Glutamatergic neuron (in vitro differentiated cells): Measurements from ENCODE around the gene FSTL5. TPM values are rescaled to one million over a fixed set of nuclear protein-coding genes. Genes with fewer than 3 reads are reported as not detected.
A peak's percentile ranks its signal among the peaks of the same experiment; 100 is the strongest.

ENCODE experiments used
- DNase-seq: peaks from one replicate; pipeline ENCODE4 v3.0.0; 2022
- H3K27ac Mint-ChIP-seq: one replicate; pipeline ENCODE4 v1.8.0; 2020; ENCODE audit warnings: mild to moderate bottlenecking, mixed read lengths, inconsistent platforms; ENCODE audit not compliant: unreplicated experiment
- H3K27me3 Mint-ChIP-seq: one replicate; pipeline ENCODE4 v1.8.0; 2020; ENCODE audit warnings: mild to moderate bottlenecking, moderate library complexity, mixed read lengths, inconsistent platforms; ENCODE audit not compliant: unreplicated experiment
- H3K36me3 Mint-ChIP-seq: one replicate; pipeline ENCODE4 v1.8.0; 2020; ENCODE audit warnings: mild to moderate bottlenecking, mixed read lengths, inconsistent platforms; ENCODE audit not compliant: unreplicated experiment
- H3K4me1 Mint-ChIP-seq: one replicate; pipeline ENCODE4 v1.8.0; 2020; ENCODE audit warnings: mild to moderate bottlenecking, low read depth, mixed read lengths, inconsistent platforms; ENCODE audit not compliant: unreplicated experiment
- H3K4me3 Mint-ChIP-seq: one replicate; pipeline ENCODE4 v1.8.0; 2020; ENCODE audit warnings: mild to moderate bottlenecking, mixed read lengths, inconsistent platforms; ENCODE audit not compliant: unreplicated experiment
- H3K9me3 Mint-ChIP-seq: one replicate; pipeline ENCODE4 v1.8.0; 2020; ENCODE audit warnings: mild to moderate bottlenecking, moderate library complexity, mixed read lengths, inconsistent platforms; ENCODE audit not compliant: unreplicated experiment
- total RNA-seq: library from RNA; stranded (reverse); fragmentation: NEBNext Ultra II Directional; extraction: Animal tissue kit (Norgen Biotek cat#: 25700); gene quantifications from one replicate; pipeline ENCODE4 v1.2.1, GENCODE V29; 2021; ENCODE audit not compliant: unreplicated experiment
- TF ChIP-seq, protein P1 (sequence below): fragments of 200-600 bp; sonication (generic); IDR thresholded peaks from one replicate; pipeline ENCODE4 v1.5.0; 2021; ENCODE audit not compliant: partially characterized antibody, unreplicated experiment

The FSTL5 gene
- total RNA-seq, 1 donor from 2014 or later, result 9.2 TPM

- no peak overlapping the region for H3K27ac Mint-ChIP-seq
- peaks cover 5% of the 10 kb centered on the region for H3K4me1 Mint-ChIP-seq
- peaks cover 1% of the 10 kb centered on the region for H3K9me3 Mint-ChIP-seq
- no peak overlapping the region for H3K4me3 Mint-ChIP-seq
- TF ChIP-seq, protein P1, sequence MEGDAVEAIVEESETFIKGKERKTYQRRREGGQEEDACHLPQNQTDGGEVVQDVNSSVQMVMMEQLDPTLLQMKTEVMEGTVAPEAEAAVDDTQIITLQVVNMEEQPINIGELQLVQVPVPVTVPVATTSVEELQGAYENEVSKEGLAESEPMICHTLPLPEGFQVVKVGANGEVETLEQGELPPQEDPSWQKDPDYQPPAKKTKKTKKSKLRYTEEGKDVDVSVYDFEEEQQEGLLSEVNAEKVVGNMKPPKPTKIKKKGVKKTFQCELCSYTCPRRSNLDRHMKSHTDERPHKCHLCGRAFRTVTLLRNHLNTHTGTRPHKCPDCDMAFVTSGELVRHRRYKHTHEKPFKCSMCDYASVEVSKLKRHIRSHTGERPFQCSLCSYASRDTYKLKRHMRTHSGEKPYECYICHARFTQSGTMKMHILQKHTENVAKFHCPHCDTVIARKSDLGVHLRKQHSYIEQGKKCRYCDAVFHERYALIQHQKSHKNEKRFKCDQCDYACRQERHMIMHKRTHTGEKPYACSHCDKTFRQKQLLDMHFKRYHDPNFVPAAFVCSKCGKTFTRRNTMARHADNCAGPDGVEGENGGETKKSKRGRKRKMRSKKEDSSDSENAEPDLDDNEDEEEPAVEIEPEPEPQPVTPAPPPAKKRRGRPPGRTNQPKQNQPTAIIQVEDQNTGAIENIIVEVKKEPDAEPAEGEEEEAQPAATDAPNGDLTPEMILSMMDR, result peak; percentile 29
- DNase-seq, result no peak
- H3K36me3 Mint-ChIP-seq, result no peaks in the 10 kb centered on the region
- H3K27me3 Mint-ChIP-seq, result no peaks in the 10 kb centered on the region
Measured at GRCh38 chr4:161564230-161564834, 599.5 kb downstream of the FSTL5 start.

DNA sequence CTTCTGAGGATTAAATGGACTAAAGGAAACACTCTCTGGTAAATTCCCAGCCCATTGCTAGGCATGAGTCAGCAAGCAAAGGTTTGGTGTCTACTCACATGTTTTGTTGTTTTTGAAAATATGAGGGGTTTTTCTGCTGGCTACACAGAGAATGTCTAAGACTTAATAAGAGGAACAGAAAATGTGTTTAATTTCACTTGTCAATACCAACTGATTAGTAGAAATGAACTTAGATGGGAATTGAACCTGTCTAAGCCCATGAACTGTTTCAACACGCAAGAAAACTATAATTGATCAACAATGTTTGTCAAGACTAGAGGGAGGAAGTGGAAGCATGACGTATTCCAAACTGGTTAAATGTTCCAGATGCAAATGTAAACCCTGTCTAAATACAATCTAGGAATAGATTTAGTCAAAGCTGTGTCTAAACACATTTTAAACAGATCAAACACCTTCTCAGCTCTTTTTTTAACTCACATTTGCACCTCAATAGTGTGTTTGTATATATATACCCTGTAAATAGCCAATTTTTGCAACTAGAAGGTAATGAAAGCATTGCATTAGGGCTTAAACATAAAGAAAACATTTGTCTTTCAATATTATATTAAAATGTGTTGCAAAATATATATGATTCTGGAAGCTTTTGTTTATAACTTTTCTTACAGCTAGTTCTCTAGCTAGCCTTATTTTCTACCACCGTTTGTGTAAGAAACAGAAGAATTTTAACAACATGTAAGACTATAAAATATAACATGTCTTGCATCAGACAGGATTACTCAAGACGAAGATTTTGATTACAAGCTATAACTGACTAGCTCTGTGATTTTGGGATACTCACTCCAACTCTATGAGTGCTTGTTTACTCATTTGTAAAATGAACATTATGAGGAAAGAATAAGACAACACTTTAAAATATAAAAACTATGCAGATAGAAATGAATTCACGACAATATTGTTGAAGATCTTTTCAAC is 607.8 kb downstream of the FSTL5 start:
- Mint-ChIP-seq H3K36me3 (no peaks in the 10 kb centered on the region), H3K9me3 (no peaks in the 10 kb centered on the region), H3K4me1 (peaks cover 2% of the 10 kb centered on the region), H3K27me3 (no peaks in the 10 kb centered on the region), H3K27ac (no peak overlapping the region), H3K4me3 (no peak overlapping the region)
- TF ChIP-seq, protein P1, result no peak
- no peak for DNase-seq

GRCh38 chr4:161554372-161554990 is 609.3 kb downstream of the FSTL5 start:
- no peak for DNase-seq
- Mint-ChIP-seq H3K27ac (no peak overlapping the region), H3K36me3 (no peaks in the 10 kb centered on the region), H3K4me1 (peaks cover 3% of the 10 kb centered on the region), H3K27me3 (no peaks in the 10 kb centered on the region), H3K4me3 (no peak overlapping the region), H3K9me3 (no peaks in the 10 kb centered on the region)
- TF ChIP-seq, protein P1, result no peak

DNA sequence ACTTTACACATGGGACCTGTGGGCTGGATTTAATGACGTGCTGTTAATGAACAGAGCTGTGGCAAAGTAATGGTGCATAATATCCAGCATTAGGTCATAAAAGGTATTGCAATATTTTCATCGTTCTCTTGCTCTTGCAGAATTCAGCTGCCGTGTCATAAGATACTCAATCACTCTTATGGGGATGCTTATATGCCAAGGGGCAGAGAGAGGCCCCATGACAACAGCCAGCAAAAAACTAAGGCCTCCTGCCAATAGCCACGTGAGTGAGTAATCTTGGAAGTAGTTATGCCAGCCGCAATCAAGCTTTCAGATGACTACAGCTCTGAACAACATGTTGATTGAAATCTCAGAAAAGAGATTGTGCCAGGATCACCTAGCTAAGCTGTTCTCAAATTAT is 616.9 kb downstream of the FSTL5 start:
- no peaks in the 10 kb centered on the region for H3K36me3 Mint-ChIP-seq
- TF ChIP-seq, protein P1, result no peak
- H3K9me3 Mint-ChIP-seq, result peaks cover 3% of the 10 kb centered on the region

More for the DNA sequence above, 616.9 kb downstream of the FSTL5 start:
- H3K27me3 Mint-ChIP-seq, result no peaks in the 10 kb centered on the region
- H3K27ac Mint-ChIP-seq, result peak overlapping the region; percentile 62
- no peak for DNase-seq
- peaks cover 12% of the 10 kb centered on the region for H3K4me1 Mint-ChIP-seq
- no peak overlapping the region for H3K4me3 Mint-ChIP-seq
